HL-60 (cell line): Measurements from ENCODE around the gene EEF2K.

Experiments used
- DNase-seq, 2 experiments: peaks; one replicate each; pipeline ENCODE4 v3.0.0-alpha.2; 2010 to 2020; ENCODE audit warnings: low read depth in 1 of 2, low spot score in 1 of 2
- H3K27ac ChIP-seq: fragments of 250-450 bp; sonication (Bioruptor Pico); replicated peaks from 2 replicates; pipeline ENCODE4 v1.5.1; 2020; ENCODE audit warnings: mild to moderate bottlenecking, moderate library complexity
- H3K27me3 ChIP-seq: fragments of 250-450 bp; sonication (Bioruptor Pico); 2 replicates; pipeline ENCODE4 v1.5.1; 2021; ENCODE audit warnings: mild to moderate bottlenecking, moderate library complexity; ENCODE audit not compliant: insufficient read depth, poor library complexity, severe bottlenecking
- H3K4me3 ChIP-seq: replicated peaks from 2 replicates; pipeline ENCODE4 v1.5.1; 2011; ENCODE audit warnings: mild to moderate bottlenecking, control low read depth, low read length; ENCODE audit not compliant: insufficient read depth
- GABPA ChIP-seq: IDR thresholded peaks from 2 replicates; pipeline ENCODE4 v1.6.1; 2012; ENCODE audit warnings: low read depth
- POLR2AphosphoS5 ChIP-seq: IDR thresholded peaks from 2 replicates; pipeline ENCODE4 v1.6.1; 2012; ENCODE audit warnings: low read depth
- SPI1 ChIP-seq: IDR thresholded peaks from 2 replicates; pipeline ENCODE4 v1.6.1; 2012; ENCODE audit warnings: low read depth, mild to moderate bottlenecking, borderline replicate concordance
- TF ChIP-seq, protein P1 (sequence below): IDR thresholded peaks from 2 replicates; pipeline ENCODE4 v1.6.1; 2012; ENCODE audit warnings: low read depth; ENCODE audit not compliant: insufficient replicate concordance
- TF ChIP-seq, protein P2 (sequence below): IDR thresholded peaks from one replicate; pipeline ENCODE4 v1.5.1; 2011; ENCODE audit warnings: low read length, control low read depth, inconsistent platforms; ENCODE audit not compliant: insufficient read depth

EEF2K gene

DNA sequence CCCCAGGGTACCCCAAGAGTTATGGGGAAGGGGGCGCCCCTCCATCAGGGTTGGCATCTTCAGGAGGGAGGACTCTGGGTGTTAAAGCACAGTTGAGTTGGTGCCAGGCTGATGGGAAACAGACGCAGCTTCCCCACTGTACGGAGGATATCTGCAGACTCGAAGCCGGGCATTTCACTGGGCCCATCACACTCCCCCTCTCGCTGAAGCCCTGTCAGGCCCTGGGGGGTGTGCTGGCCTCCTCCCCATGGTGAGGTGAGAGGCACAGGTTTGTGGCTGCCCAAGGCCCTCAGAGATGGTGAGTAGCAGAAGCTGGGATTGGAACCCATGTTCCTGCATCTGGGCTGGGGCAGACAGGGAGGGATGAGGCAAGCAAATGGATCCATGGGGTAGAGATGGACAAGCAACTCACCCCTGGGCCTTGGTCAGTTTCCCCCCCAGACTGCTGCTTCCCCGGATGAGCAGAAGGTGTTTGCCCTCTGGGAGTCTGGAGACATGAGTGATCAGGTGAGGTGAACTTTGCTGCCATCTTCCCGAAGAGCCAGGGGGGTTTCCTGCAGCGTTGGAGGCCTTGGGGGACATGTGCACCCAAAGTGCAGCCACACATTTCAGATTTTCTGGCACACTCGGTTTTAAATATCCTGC lies 122.1 kb downstream of the EEF2K start:
- Histone ChIP-seq H3K27ac (no peak overlapping the region), H3K27me3 (no peaks in the 10 kb centered on the region), H3K4me3 (no peak overlapping the region)
- DNase-seq, result no peak
- TF ChIP-seq GABPA (no peak), POLR2AphosphoS5 (no peak), SPI1 (no peak)
- TF ChIP-seq, protein P1, sequence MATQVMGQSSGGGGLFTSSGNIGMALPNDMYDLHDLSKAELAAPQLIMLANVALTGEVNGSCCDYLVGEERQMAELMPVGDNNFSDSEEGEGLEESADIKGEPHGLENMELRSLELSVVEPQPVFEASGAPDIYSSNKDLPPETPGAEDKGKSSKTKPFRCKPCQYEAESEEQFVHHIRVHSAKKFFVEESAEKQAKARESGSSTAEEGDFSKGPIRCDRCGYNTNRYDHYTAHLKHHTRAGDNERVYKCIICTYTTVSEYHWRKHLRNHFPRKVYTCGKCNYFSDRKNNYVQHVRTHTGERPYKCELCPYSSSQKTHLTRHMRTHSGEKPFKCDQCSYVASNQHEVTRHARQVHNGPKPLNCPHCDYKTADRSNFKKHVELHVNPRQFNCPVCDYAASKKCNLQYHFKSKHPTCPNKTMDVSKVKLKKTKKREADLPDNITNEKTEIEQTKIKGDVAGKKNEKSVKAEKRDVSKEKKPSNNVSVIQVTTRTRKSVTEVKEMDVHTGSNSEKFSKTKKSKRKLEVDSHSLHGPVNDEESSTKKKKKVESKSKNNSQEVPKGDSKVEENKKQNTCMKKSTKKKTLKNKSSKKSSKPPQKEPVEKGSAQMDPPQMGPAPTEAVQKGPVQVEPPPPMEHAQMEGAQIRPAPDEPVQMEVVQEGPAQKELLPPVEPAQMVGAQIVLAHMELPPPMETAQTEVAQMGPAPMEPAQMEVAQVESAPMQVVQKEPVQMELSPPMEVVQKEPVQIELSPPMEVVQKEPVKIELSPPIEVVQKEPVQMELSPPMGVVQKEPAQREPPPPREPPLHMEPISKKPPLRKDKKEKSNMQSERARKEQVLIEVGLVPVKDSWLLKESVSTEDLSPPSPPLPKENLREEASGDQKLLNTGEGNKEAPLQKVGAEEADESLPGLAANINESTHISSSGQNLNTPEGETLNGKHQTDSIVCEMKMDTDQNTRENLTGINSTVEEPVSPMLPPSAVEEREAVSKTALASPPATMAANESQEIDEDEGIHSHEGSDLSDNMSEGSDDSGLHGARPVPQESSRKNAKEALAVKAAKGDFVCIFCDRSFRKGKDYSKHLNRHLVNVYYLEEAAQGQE, result no peak
- TF ChIP-seq, protein P2, sequence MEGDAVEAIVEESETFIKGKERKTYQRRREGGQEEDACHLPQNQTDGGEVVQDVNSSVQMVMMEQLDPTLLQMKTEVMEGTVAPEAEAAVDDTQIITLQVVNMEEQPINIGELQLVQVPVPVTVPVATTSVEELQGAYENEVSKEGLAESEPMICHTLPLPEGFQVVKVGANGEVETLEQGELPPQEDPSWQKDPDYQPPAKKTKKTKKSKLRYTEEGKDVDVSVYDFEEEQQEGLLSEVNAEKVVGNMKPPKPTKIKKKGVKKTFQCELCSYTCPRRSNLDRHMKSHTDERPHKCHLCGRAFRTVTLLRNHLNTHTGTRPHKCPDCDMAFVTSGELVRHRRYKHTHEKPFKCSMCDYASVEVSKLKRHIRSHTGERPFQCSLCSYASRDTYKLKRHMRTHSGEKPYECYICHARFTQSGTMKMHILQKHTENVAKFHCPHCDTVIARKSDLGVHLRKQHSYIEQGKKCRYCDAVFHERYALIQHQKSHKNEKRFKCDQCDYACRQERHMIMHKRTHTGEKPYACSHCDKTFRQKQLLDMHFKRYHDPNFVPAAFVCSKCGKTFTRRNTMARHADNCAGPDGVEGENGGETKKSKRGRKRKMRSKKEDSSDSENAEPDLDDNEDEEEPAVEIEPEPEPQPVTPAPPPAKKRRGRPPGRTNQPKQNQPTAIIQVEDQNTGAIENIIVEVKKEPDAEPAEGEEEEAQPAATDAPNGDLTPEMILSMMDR, result no peak

DNA sequence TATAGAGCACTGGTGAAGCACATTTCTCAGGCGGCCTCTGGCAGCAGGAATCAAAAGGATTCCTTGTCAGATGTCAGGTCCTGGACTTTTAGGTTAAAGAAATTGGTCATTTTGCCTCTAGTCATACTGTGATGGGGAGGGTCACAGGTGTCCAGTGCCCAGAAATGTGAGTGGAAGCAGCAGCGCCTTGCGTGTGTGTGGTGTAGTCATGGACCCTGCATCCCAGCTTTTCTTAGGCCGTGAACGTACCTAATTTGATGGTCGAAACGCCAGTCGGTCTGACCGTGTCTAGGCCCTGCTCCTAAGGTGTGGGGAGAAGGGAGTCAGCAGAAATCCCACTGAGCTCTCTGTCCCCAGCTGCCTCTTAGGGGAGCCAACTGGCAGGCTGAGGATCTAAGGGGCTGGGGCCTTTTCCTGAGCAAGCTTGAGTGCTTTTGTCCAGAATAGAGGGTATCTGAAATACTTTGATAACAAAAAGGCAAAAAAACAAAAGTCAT lies 123.2 kb downstream of the EEF2K start:
- DNase-seq, result no peak
- Histone ChIP-seq H3K27me3 (no peaks in the 10 kb centered on the region), H3K4me3 (no peak overlapping the region), H3K27ac (no peak overlapping the region)
- no peak for TF ChIP-seq GABPA
- TF ChIP-seq, protein P1, result no peak
- TF ChIP-seq, protein P2, result no peak
- TF ChIP-seq POLR2AphosphoS5, result no peak
- TF ChIP-seq SPI1, result no peak

DNA sequence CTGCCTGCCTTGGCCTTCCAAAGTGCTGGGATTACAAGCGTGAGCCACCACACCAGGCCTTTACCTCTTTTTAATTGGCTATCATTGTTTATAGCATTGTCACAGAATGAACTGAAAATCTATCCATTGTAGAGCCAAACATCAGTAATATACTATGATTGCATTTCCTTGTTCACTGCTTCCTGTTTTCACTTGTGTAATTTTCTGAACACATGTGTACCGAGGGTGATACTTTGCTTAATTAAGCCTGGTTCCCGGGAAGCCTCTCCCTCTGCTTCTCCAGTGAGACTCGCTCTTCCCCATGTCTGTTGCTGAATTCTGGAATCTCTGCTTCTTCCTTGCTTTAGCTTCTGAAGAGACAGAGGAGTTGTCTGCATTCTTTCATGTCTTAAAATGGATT lies 124.2 kb downstream of the EEF2K start:
- Histone ChIP-seq H3K4me3 (no peak overlapping the region), H3K27me3 (no peaks in the 10 kb centered on the region), H3K27ac (no peak overlapping the region)
- no peak for TF ChIP-seq POLR2AphosphoS5
- no peak for TF ChIP-seq SPI1
- TF ChIP-seq, protein P1, result no peak
- no peak for TF ChIP-seq GABPA
- TF ChIP-seq, protein P2, result no peak
- DNase-seq, result no peak
